Posterior cingulate gyrus (tissue), 11 donors: ENCODE data around the gene NDC80.
A peak's percentile ranks its signal among the peaks of the same experiment; 100 is the strongest.
"Not testable (repeated sequence)": the region's sequence is repeated elsewhere in the genome, so short reads cannot be mapped to it uniquely, and the experiment has no call there.

Experiments used
- DNase-seq, 10 donors: peaks; one replicate each; pipeline versions ENCODE4 v3.0.0 to v3.0.0-alpha.2; 2020 to 2021; ENCODE audit warnings: mixed read lengths in 3 of 10
- intact Hi-C: fragments of 100-400 bp; cut with DNase I; formaldehyde crosslinking; loops from one replicate; pipeline ENCODE4 v1.15.1; 2023

Gene NDC80

DNA sequence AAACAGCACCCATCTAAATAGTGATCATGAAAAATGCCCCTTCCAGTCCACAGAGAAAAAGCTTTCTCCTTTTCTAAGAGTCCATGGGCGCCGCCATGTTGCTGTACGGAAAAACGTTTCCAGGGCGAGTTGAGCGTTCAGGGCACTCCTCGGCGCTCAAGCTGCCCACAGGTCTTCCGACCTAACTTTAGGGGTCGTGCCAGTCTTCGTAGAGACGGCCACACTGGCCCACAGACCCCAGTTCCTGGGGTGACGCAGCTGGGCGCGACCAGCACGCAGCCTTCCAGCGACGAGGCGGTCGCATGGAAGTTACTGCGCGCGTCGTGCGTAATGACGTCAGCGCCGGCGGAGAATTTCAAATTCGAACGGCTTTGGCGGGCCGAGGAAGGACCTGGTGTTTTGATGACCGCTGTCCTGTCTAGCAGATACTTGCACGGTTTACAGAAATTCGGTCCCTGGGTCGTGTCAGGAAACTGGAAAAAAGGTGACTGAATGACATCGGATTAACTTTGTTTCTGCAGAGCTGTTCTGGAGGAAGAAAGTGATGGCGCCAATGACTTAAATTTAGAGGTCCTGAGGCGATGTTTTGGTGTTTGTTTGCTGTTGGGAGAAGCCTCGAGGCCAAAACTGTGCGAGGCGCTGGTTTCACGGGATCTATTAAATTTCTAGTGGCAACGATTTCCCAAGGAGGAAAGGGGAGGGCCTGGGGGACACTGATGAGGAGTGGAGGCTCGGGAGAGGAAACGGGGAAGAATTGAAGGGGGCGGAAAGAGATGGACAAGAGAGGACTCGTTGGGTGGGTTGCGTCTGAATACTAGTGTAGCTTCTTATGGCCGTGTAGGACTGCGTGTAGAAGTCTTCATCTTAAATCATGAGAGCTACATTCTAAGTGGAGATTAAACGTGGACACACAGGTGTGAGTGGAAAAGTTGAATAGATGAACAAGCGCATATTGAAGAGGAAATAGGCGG is at the start of gene NDC80, which contains the start of gene METTL4:
Gene NDC80 (plus strand): TSS at position 358 of the 971 bp plus-strand sequence. CDS start 1,429 bp downstream, outside the sequence.
Gene METTL4 (minus strand): TSS at position 306 of the 971 bp plus-strand sequence. CDS start 4,289 bp downstream, outside the sequence.
- intact Hi-C loops: loop anchor here (1.0 kb wide), 1 partner anchor 84 kb away; the partner anchor contains the start of gene SMCHD1
- DNase-seq: peak; percentile 69 to 97 (median 80)

DNA sequence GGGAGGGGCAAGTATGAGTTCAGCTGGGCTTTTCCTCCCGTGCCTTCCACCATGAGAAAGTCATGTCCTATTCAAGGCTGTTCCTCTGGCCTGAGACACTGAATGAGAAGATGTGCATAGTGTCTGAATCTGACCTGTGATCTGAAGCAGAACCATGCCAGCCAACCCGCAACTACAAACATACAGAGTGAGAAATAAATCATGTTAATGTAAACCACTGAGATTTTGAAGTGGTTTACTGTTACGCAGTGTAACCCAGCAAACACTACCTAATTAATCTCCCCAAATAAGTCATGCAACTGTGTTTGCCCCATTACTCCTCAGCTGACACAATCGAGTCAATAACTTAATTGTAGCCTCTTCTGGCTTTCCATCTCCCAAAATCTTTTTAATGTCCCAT is 49.2 kb upstream of the NDC80 start:
- intact Hi-C loops: no loop called here
- DNase-seq: no peak

DNA sequence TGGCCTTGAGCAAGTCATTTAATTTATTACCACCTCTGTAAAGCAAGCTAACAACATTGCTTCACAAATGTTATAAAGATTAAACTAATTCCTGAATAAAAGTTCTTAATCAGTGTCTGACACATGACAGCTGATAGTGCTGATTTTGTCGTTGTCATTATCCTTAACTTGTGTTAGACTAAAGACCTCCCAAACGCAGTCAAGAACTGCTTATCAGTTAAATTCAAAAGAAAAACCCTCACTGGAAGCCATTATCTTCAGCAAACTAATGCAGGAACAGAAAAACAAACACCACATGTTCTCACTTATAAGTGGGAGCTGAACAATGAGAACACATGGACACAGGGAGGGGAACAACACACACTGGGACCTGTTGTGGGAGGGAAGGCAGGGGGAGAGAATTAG is 46.6 kb upstream of the NDC80 start:
- DNase-seq, intact Hi-C loops: not testable (repeated sequence)

DNA sequence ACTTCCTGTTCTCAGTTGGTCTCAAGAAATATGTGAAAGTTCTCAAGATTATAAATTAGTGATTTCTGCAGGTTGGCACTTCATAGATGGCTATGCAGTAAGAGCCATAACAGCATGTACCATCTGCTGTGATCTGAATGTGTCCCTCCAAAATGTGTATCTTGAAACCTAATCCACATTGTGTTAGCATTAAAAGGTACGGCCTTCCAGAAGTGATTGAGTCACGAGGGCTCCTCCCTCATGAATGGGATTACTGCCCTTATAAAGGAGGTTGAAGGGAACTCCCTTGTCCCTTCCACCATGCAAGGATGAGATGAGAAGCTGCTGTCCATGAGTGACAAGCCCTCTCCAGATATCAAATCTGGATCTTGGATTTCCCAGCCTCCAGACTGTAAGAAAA is 45.0 kb upstream of the NDC80 start:
- intact Hi-C loops: no loop called here
- DNase-seq: no peak

GRCh38 chr18:2529154-2529553 is 42.2 kb upstream of the NDC80 start:
- no peak for DNase-seq
- intact Hi-C loops: no loop called here

GRCh38 chr18:2531751-2532150 is 39.6 kb upstream of the NDC80 start:
- DNase-seq: no peak
- intact Hi-C loops: no loop called here

DNA sequence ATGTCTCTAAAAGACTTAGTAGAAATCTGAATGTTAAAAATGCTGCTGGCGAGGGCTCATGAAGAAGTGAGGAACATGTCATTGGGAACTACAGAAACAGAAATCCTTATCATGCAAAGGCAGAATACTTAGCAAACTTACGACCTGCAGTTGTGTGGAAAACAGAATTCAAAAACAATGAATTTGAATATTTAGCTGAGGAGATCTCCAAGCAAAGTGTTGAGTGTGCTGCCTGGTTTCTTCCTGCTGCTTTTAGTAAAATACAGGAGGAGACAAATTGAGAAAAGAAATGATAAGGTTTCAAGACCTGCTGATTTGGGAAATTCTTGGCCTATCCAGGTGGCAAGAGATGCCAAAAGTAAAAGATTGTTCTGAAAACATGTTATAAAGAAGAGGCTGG is 38.6 kb upstream of the NDC80 start:
- DNase-seq: no peak
- intact Hi-C loops: no loop called here

DNA sequence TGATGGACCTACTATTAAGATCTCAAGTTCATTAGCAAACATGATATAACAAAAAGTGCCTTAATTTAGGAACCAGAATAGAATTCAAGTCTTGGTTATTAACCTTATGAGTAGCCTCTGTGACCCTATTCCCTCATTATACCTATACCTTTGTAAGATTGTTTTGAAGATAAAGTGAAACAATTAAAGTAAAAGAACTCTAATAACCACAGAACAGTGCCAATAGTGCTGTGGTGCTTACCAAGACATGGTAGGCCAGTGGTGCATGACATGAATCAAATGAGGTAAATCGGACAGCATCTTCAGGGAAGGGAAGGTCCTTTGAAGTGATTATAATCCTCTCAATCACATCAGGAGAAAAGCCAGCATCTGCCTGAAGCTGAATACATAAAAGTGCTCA is 36.5 kb upstream of the NDC80 start:
- intact Hi-C loops: no loop called here
- DNase-seq: no peak

- no peak for DNase-seq
- intact Hi-C loops: no loop called here
These were observed 35.9 kb upstream of the NDC80 start for GRCh38 chr18:2535419-2535910.

DNA sequence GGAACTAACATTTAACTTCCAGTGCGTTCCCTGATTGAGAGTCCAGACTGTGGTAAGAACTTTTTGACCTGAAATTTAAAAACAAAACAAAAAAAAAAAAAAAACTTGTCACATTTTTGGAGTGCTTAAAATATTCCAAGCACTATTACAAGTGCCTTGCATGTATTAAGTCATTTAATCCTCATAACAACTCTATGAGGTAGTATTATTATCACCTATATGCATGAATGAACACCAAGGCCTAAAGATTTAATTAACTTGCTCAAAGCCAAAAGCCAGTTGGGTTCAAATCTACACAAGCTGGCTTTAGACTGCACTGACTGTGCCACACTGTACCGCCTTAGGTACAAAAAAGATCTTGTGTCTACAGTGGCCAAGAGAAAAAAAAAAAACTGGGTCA is 35.3 kb upstream of the NDC80 start:
- no peak for DNase-seq
- intact Hi-C loops: no loop called here

GRCh38 chr18:2536493-2536892 is 34.9 kb upstream of the NDC80 start:
- intact Hi-C loops: no loop called here
- no peak for DNase-seq

- intact Hi-C loops: no loop called here
- DNase-seq: no peak
These were observed 34.1 kb upstream of the NDC80 start for GRCh38 chr18:2537296-2537695.

DNA sequence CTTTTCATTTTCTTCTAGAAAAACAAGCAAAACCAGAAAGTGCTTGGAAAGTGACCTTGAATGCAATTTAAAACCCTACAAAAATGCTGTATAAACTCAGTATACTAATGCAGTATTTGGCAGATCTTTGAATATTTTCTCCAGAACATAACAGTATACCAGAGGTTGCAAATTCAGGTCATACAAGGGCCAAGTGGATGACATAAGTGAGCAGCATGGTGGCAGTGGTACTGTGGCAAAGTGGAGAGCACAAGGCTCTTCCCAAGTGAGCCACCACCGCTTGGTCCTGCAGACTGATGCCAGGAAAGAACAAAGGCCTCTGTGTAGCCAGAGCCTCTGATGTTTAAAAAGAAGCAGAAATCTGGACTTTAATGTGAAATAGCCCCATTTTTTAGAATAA is 33.1 kb upstream of the NDC80 start:
- intact Hi-C loops: no loop called here

DNA sequence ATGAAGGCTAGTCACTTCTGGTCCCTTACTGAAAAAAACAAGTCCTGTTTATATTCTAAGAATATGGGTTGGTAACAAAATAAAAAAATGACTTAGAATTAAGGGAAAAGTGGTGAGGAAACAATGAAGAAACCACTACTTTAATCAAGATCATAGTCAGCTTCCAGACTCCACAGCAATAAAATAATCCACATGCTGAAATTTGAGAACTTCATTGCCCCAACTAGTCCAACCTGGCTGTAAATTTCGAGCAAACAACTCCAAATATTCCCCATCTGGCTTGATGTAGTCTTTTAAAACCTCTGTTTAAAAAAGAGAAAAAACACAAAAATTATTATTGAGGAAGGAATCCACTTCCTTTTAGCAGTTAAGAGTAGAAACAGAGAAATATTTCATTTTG is 32.5 kb upstream of the NDC80 start:
- intact Hi-C loops: no loop called here
- no peak for DNase-seq

More for the DNA sequence above, 33.1 kb upstream of the NDC80 start:
- DNase-seq: peak in 4 of 10 donors; percentile 4 to 76 (median 48)

- intact Hi-C loops: loop anchor here (5.0 kb wide), 1 partner anchor 438 kb away; no protein-coding TSS in a partner anchor
- no peak for DNase-seq
These were observed 30.8 kb upstream of the NDC80 start for GRCh38 chr18:2540575-2540974.

DNA sequence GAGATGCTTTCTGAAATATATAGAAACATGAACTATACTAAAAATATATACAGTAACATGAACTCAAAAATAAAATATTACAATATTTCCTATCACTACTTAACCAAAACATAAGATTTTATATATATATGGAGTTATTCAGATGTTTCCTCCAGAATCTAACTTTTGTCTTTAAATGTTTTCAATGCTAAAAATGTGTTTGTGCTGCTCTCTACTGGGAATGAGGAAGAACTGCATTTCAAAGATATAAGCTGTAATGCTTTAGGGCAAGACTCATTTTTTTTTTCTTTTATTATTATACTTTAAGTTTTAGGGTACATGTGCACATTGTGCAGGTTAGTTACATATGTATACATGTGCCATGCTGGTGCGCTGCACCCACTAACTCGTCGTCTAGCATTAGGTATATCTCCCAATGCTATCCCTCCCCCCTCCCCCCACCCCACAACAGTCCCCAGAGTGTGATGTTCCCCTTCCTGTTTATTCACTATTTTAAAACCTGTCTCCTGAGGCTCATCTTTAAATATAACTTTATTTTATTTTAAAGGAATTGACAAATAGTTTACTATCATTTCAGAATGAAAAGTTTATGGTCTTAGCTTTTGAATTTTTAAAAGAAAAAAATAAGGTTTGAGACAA is 29.3 kb upstream of the NDC80 start:
- intact Hi-C loops: loop anchor here (5.0 kb wide), 1 partner anchor 440 kb away; no protein-coding TSS in a partner anchor
- DNase-seq: not testable (repeated sequence)

GRCh38 chr18:2545155-2545554 is 26.2 kb upstream of the NDC80 start:
- DNase-seq: no peak
- intact Hi-C loops: loop anchor here (5.0 kb wide), 2 partner anchors 208 to 958 kb away; no protein-coding TSS in a partner anchor

GRCh38 chr18:2547477-2548087 is 23.8 kb upstream of the NDC80 start:
- DNase-seq: no peak
- intact Hi-C loops: loop anchor here (2.0 to 5.0 kb wide), 3 partner anchors 210 to 1683 kb away; no protein-coding TSS in a partner anchor

DNA sequence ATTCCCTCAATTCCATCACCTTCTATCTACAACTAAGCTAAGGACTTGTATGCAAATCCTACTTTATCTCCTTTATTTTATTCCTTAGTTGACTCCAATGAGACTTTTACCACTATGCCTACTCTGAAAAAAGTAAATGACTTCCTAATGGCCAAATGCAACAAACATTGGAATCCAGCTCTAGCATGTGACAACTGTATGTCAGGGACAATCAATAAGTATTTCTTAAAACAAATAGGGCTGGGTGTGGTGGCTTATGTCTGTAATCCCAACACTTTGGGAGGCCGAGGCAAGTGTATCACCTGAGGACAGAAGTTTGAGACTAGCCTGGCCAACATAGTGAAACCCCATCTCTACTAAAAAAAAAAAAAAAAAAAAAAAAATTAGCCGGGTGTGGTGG is 21.9 kb upstream of the NDC80 start:
- no peak for DNase-seq
- intact Hi-C loops: loop anchor here (5.0 kb wide), 2 partner anchors 212 to 962 kb away; no protein-coding TSS in a partner anchor

DNA sequence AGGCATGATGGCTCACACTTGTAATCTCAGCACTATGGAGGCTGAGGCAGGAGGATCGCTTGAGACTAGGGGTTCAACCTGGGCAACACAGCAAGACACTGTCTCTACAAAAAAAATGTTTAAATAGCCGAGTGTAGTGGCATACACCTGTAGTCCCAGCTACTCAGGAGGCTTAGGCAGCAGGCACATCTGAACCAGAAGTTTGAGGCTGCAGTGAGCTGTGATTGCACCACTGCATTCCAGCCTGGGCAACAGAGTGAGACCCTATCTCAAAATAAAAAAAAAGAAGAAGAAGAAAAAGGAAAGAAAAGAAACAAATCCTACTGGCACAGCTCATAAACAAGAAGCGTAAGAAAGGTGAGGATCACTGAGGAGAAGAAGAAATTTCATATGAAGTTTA is 19.9 kb upstream of the NDC80 start:
- intact Hi-C loops: no loop called here
- DNase-seq: no peak
